GM18526 (cell line): Measurements from ENCODE around the gene DCAF4.

Experiments used
- POLR2A ChIP-seq: IDR thresholded peaks from 3 replicates; pipeline ENCODE4 v1.6.1; 2011; ENCODE audit not compliant: insufficient read length; ENCODE audit errors: extremely low read depth

Gene DCAF4

GRCh38 chr14:72970824-72971434, 44.7 kb downstream of the DCAF4 start:
- no peak for TF ChIP-seq POLR2A

- no peak for TF ChIP-seq POLR2A
Observed at GRCh38 chr14:72974661-72975060, 48.4 kb downstream of the DCAF4 start.

GRCh38 chr14:72975770-72976169, 49.5 kb downstream of the DCAF4 start:
- TF ChIP-seq POLR2A: no peak

GRCh38 chr14:72978856-72979255, 52.6 kb downstream of the DCAF4 start:
- TF ChIP-seq POLR2A: no peak

GRCh38 chr14:72980863-72981262, 54.6 kb downstream of the DCAF4 start:
- no peak for TF ChIP-seq POLR2A

GRCh38 chr14:72982146-72982708, 56.0 kb downstream of the DCAF4 start:
- TF ChIP-seq POLR2A: no peak

GRCh38 chr14:72986214-72986613, 60.0 kb downstream of the DCAF4 start:
- TF ChIP-seq POLR2A: no peak

- TF ChIP-seq POLR2A: no peak
Observed at GRCh38 chr14:72986857-72987256, 60.6 kb downstream of the DCAF4 start.

- no peak for TF ChIP-seq POLR2A
Observed at GRCh38 chr14:72990171-72990570, 63.9 kb downstream of the DCAF4 start.

- TF ChIP-seq POLR2A: no peak
Observed at GRCh38 chr14:72996916-72997315, 70.7 kb downstream of the DCAF4 start.

- no peak for TF ChIP-seq POLR2A
Observed at GRCh38 chr14:72998252-72998903, 72.1 kb downstream of the DCAF4 start.

- no peak for TF ChIP-seq POLR2A
Observed at GRCh38 chr14:72999316-72999715, 73.1 kb downstream of the DCAF4 start.

- no peak for TF ChIP-seq POLR2A
Observed at GRCh38 chr14:73000073-73000472, 73.8 kb downstream of the DCAF4 start.

- no peak for TF ChIP-seq POLR2A
Observed at GRCh38 chr14:73003681-73004080, 77.4 kb downstream of the DCAF4 start.

- no peak for TF ChIP-seq POLR2A
Observed at GRCh38 chr14:73007835-73008234, 81.6 kb downstream of the DCAF4 start.

- TF ChIP-seq POLR2A: no peak
Observed at GRCh38 chr14:73008501-73008900, 82.2 kb downstream of the DCAF4 start.
